HepG2 (cell line): ENCODE data around the gene SDK2. TPM values are rescaled to one million over a fixed set of nuclear protein-coding genes. Genes with fewer than 3 reads are reported as not detected.

ENCODE experiments used
- ATAC-seq: fragments of 200-7000 bp; cut with Tn5 transposase; 3 replicates; pipeline ENCODE4 v1.9.1; 2020; ENCODE audit warnings: mild to moderate bottlenecking, moderate library complexity
- BruUV-seq: library from RNA; stranded (reverse); fragments of 400-500 nt; replicated peaks from 2 replicates; lab custom pipeline; 2021; lab: Mats Ljungman, UMichigan
- CTCF ChIA-PET: fragments of 300-600 bp; formaldehyde crosslinking; extraction: SDS; loops from one replicate; lab custom pipeline; 2021; ENCODE audit warnings: low total read pairs, inconsistent platforms, low intra/inter-chr PET ratio; lab: Yijun Ruan, JAX
- POLR2A ChIA-PET: fragments of 350-600 bp; sonication (Branson Sonifier 250); formaldehyde crosslinking; loops from one replicate; lab custom pipeline; 2020; ENCODE audit warnings: antibody characterized with exemption, inconsistent platforms; lab: Yijun Ruan, JAX
- DNase-seq: peaks from one replicate; pipeline ENCODE4 v3.0.0-alpha.2; 2015; ENCODE audit warnings: low spot score
- FAIRE-seq: peaks from 3 replicates; lab custom pipeline; 2011; peaks lifted over from hg19 to GRCh38; lab: Jason Lieb, UNC
- H2AFZ ChIP-seq: one replicate; pipeline ENCODE4 v1.6.1; 2011; ENCODE audit warnings: low read length, inconsistent platforms
- H3K27ac ChIP-seq: fragments of 300-600 bp; 3 replicates; pipeline ENCODE4 v1.8.0; 2011; ENCODE audit warnings: mixed run types, mild to moderate bottlenecking, mixed read lengths, low read length, inconsistent platforms; ENCODE audit not compliant: insufficient read depth; ENCODE audit errors: extremely low read length
- H3K27me3 ChIP-seq, 2 experiments: fragments of 200-600 bp in 1 of 2; 2 replicates in 1 of 2; 3 replicates in 1 of 2; pipeline versions ENCODE4 v1.6.0 to v1.8.0; 2011; ENCODE audit warnings: low read length in 2 of 2, mild to moderate bottlenecking in 2 of 2, moderate library complexity in 2 of 2, inconsistent platforms in 1 of 2; ENCODE audit not compliant: insufficient read depth in 2 of 2, control insufficient read depth in 1 of 2
- H3K36me3 ChIP-seq, 2 experiments: fragments of 200-600 bp in 1 of 2; replicated peaks in 1 of 2; 2 replicates in 1 of 2; 3 replicates in 1 of 2; pipeline versions ENCODE4 v1.5.1 to v1.8.0; 2011; ENCODE audit warnings: low read length in 2 of 2, inconsistent platforms in 1 of 2; ENCODE audit not compliant: insufficient read depth in 2 of 2, control insufficient read depth in 1 of 2
- H3K4me1 ChIP-seq: 2 replicates; pipeline ENCODE4 v1.5.1; 2012; ENCODE audit warnings: low read length, inconsistent platforms; ENCODE audit not compliant: insufficient read depth
- H3K4me2 ChIP-seq: 2 replicates; pipeline ENCODE4 v1.6.0; 2011; ENCODE audit warnings: low read depth, low read length, inconsistent platforms
- H3K4me3 ChIP-seq, 3 experiments: fragments of 200-600 bp in 1 of 3; sonication (generic), shearing (Covaris generic) in 1 of 3; replicated peaks in 1 of 3; 2 replicates each; pipeline ENCODE4 v1.5.1; 2011 to 2016; ENCODE audit warnings: low read length in 3 of 3, inconsistent platforms in 2 of 3, low read depth in 2 of 3, mild to moderate bottlenecking in 2 of 3, control low read depth in 1 of 3, mixed read lengths in 1 of 3; ENCODE audit not compliant: insufficient read depth in 1 of 3
- H3K79me2 ChIP-seq: one replicate; pipeline ENCODE4 v1.6.1; 2011; ENCODE audit warnings: low read length, inconsistent platforms; ENCODE audit not compliant: insufficient read depth
- H3K9ac ChIP-seq: 2 replicates; pipeline ENCODE4 v1.6.0; 2011; ENCODE audit warnings: mild to moderate bottlenecking, low read depth, low read length, inconsistent platforms; ENCODE audit not compliant: insufficient read depth
- H3K9me3 ChIP-seq: 2 replicates; pipeline ENCODE4 v1.5.1; 2012; ENCODE audit warnings: mild to moderate bottlenecking, low read length
- H4K20me1 ChIP-seq: 2 replicates; pipeline ENCODE4 v1.6.0; 2011; ENCODE audit warnings: inconsistent platforms, mild to moderate bottlenecking, low read length, moderate library complexity; ENCODE audit not compliant: insufficient read depth
- CBX1 ChIP-seq: IDR thresholded peaks from one replicate; pipeline ENCODE4 v1.6.1; 2016; ENCODE audit warnings: antibody characterized with exemption, low read depth
- FIP1L1 ChIP-seq: fragments of 200-400 bp; formaldehyde crosslinking; IDR thresholded peaks from 2 replicates; pipeline ENCODE4 v1.6.1; 2018; ENCODE audit warnings: low read depth, mild to moderate bottlenecking, low read length, moderate library complexity, borderline replicate concordance; ENCODE audit not compliant: insufficient read depth
- GABPA ChIP-seq, 2 experiments: IDR thresholded peaks; 2 replicates each; pipeline ENCODE4 v1.6.1; 2011 to 2016; ENCODE audit warnings: low read depth in 2 of 2, low read length in 1 of 2, missing biosample characterization in 1 of 2, missing genetic modification characterization in 1 of 2
- GATAD1 ChIP-seq: IDR thresholded peaks from 2 replicates; pipeline ENCODE4 v1.6.1; 2016; ENCODE audit warnings: missing genetic modification reagents, missing compliant biosample characterization
- MATR3 ChIP-seq: sonication (generic); formaldehyde crosslinking; IDR thresholded peaks from 2 replicates; pipeline ENCODE4 v1.4.0; 2020; ENCODE audit warnings: missing genetic modification reagents
- MED8 ChIP-seq: sonication (generic); formaldehyde crosslinking; IDR thresholded peaks from 2 replicates; pipeline ENCODE4 v1.8.1; 2023; ENCODE audit warnings: mild to moderate bottlenecking, missing genetic modification reagents; ENCODE audit not compliant: insufficient replicate concordance
- MEIS2 ChIP-seq: sonication (generic); formaldehyde crosslinking; IDR thresholded peaks from 2 replicates; pipeline ENCODE4 v1.9.0; 2021; ENCODE audit warnings: mild to moderate bottlenecking, missing genetic modification reagents
- NAIF1 ChIP-seq: sonication (generic); formaldehyde crosslinking; IDR thresholded peaks from 2 replicates; pipeline ENCODE4 v1.5.0; 2020; ENCODE audit warnings: mild to moderate bottlenecking, missing genetic modification reagents, borderline replicate concordance
- NFIB ChIP-seq: sonication (generic); formaldehyde crosslinking; IDR thresholded peaks from 2 replicates; pipeline ENCODE4 v1.9.0; 2021; ENCODE audit warnings: missing genetic modification reagents, mild to moderate bottlenecking, borderline replicate concordance
- PHF20 ChIP-seq: sonication (generic); formaldehyde crosslinking; IDR thresholded peaks from 2 replicates; pipeline ENCODE4 v1.5.0; 2020; ENCODE audit warnings: mild to moderate bottlenecking, missing genetic modification reagents
- PHF8 ChIP-seq: sonication (generic); formaldehyde crosslinking; IDR thresholded peaks from 2 replicates; pipeline ENCODE4 v1.5.0; 2020; ENCODE audit warnings: missing genetic modification reagents
- SAFB2 ChIP-seq: sonication (generic); formaldehyde crosslinking; IDR thresholded peaks from 2 replicates; pipeline ENCODE4 v1.5.1; 2020; ENCODE audit warnings: missing genetic modification reagents, low read depth, mild to moderate bottlenecking, borderline replicate concordance
- SMYD3 ChIP-seq: sonication (generic); formaldehyde crosslinking; IDR thresholded peaks from 2 replicates; pipeline ENCODE4 v1.8.1; 2023; ENCODE audit warnings: mild to moderate bottlenecking, missing genetic modification reagents
- SOX13 ChIP-seq, 3 experiments: fragments of 450-650 bp in 1 of 3; sonication (generic) in 1 of 3; formaldehyde crosslinking in 1 of 3; IDR thresholded peaks in 2 of 3; conservative IDR thresholded peaks in 1 of 3; 2 replicates each; pipeline versions ENCODE4 v1.5.0 to v1.6.1; 2016 to 2020; ENCODE audit warnings: antibody characterized with exemption in 1 of 3, mild to moderate bottlenecking in 1 of 3, missing compliant biosample characterization in 1 of 3, missing genetic modification reagents in 1 of 3, moderate library complexity in 1 of 3
- ZFP82 ChIP-seq: sonication (generic); formaldehyde crosslinking; IDR thresholded peaks from 2 replicates; pipeline ENCODE4 v1.5.1; 2020; ENCODE audit warnings: mild to moderate bottlenecking, missing genetic modification reagents, borderline replicate concordance
- ZNF501 ChIP-seq: sonication (generic); formaldehyde crosslinking; IDR thresholded peaks from 2 replicates; pipeline ENCODE4 v1.5.1; 2020; ENCODE audit warnings: mild to moderate bottlenecking, moderate library complexity, missing genetic modification reagents
- ZNF607 ChIP-seq: sonication (generic); formaldehyde crosslinking; IDR thresholded peaks from 2 replicates; pipeline ENCODE4 v1.5.1; 2020; ENCODE audit warnings: missing genetic modification reagents, mild to moderate bottlenecking, borderline replicate concordance
- ZNF672 ChIP-seq: sonication (generic); formaldehyde crosslinking; IDR thresholded peaks from 2 replicates; pipeline ENCODE4 v1.8.1; 2022; ENCODE audit warnings: missing genetic modification reagents
- ZNF678 ChIP-seq: sonication (generic); formaldehyde crosslinking; IDR thresholded peaks from 2 replicates; pipeline ENCODE4 v1.4.0; 2020; ENCODE audit warnings: mild to moderate bottlenecking, missing genetic modification reagents
- WGBS: methylation state at CpG from one replicate; pipeline ENCODE4 v1.1.6; 2017; ENCODE audit warnings: low lambda C conversion rate; 5-methylcytosine and 5-hydroxymethylcytosine counted together
- in situ Hi-C: cut with HindIII; loops from 2 replicates; pipeline ENCODE4 v1.10.0; 2017; ENCODE audit warnings: low pct_unique_long_range_greater_than_20kb; ENCODE audit not compliant: extremely low pct_ligation_motif_present
- intact Hi-C: fragments of 100-400 bp; cut with micrococcal nuclease; formaldehyde crosslinking; loops from one replicate; pipeline ENCODE4 v1.10.0; 2022; ENCODE audit not compliant: unreplicated experiment
- polyA plus RNA-seq, 8 experiments: library from polyadenylated mRNA; depleted of rRNA in 3 of 8; stranded (reverse) in 7 of 8; unstranded in 1 of 8; fragments of >200 nt; fragmentation: Illumina TruSeq in 4 of 8; extraction: Trizol in 4 of 8; gene quantifications; 2 replicates each; pipeline versions ENCODE4 v1.2.1 to v1.2.3, GENCODE V29; 2011 to 2016; ENCODE audit warnings: low read depth in 4 of 8, missing spikeins in 1 of 8, mixed read lengths in 1 of 8; ENCODE audit not compliant: insufficient read depth in 1 of 8
- total RNA-seq, 5 experiments: library from RNA; depleted of rRNA; stranded (reverse); fragments of >200 nt; fragmentation: Illumina TruSeq; extraction: Trizol; gene quantifications; 2 replicates each; pipeline ENCODE4 v1.2.3, GENCODE V29; 2016; ENCODE audit warnings: low read depth in 1 of 5
- TF ChIP-seq, protein P1 (sequence below): sonication (generic); formaldehyde crosslinking; IDR thresholded peaks from 2 replicates; pipeline ENCODE4 v1.5.1; 2020; ENCODE audit warnings: mild to moderate bottlenecking, moderate library complexity, missing genetic modification reagents
- TF ChIP-seq, protein P2 (sequence below): sonication (generic); formaldehyde crosslinking; IDR thresholded peaks from 2 replicates; pipeline ENCODE4 v1.4.0; 2020; ENCODE audit warnings: mild to moderate bottlenecking, missing genetic modification reagents, borderline replicate concordance

Gene SDK2
- total and polyA plus RNA-seq, 2 of the 13 experiments (the other 11 are each of a cell fraction or from before 2014, with no cell fraction given): not detected

DNA sequence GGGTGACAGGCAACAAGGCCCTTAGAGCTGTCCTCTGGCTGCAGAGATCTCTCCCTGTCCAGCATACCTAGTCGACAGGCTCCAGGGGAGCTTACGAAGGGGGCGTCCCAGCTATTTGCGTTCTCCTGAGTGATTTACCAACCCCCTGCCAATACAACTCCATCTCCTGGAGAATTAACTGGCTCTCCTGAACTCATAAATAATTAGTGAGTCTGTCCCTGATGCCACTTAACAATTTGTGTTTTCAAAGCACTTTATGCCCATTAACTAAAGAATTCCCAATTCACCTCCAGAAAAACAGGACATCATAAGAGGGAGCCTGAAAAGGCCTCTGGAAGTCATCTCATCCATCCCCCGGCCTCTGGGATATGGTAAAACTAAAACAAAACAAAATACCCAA is 26.7 kb downstream of the SDK2 start (continued):
- no peak for TF ChIP-seq SAFB2 (CRISPR knock-in tag)
- TF ChIP-seq, protein P1, sequence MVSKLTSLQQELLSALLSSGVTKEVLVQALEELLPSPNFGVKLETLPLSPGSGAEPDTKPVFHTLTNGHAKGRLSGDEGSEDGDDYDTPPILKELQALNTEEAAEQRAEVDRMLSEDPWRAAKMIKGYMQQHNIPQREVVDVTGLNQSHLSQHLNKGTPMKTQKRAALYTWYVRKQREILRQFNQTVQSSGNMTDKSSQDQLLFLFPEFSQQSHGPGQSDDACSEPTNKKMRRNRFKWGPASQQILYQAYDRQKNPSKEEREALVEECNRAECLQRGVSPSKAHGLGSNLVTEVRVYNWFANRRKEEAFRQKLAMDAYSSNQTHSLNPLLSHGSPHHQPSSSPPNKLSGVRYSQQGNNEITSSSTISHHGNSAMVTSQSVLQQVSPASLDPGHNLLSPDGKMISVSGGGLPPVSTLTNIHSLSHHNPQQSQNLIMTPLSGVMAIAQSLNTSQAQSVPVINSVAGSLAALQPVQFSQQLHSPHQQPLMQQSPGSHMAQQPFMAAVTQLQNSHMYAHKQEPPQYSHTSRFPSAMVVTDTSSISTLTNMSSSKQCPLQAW (CRISPR knock-in tag): no peak

DNA sequence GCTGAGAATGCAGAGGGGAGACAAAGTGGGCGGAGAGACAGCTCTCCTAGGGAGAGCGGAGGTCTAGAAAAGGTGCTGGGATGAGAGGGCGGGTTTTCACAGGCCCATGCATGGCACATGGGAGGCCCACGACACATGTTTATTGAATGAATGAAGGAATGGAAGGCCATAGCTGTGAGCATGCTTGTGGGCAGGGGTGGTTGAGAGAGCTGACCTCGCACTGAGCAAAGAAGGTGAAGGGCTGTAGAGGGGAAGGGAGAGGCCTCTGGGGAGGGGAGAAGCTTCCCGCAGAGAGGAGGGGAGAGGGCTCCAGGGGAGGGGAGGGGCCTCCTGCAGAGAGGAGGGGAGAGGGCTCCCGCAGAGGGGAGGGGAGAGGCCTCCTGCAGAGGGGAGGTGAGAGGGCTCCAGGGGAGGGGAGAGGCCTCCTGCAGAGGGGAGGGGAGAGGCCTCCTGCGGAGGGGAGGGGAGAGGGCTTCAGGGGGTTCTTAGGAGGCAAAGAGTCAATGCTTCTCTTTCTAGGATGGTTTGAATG is 27.3 kb downstream of the SDK2 start:
- H3K4me2 ChIP-seq: no peak overlapping the region
- no peak overlapping the region for H3K27ac ChIP-seq
- no peaks in the 10 kb centered on the region for H4K20me1 ChIP-seq
- ATAC-seq: no peak
- H3K79me2 ChIP-seq: no peaks in the 10 kb centered on the region
- no peak overlapping the region for H3K9ac ChIP-seq
- intact Hi-C loops: no loop called here
- TF ChIP-seq ZNF678 (no peak), CBX1 (no peak), GABPA (IDR thresholded peaks at IDR 0.05; ENCODE audit: low read depth, low read length) (no peak), GABPA (CRISPR knock-in tag; IDR thresholded peaks at IDR 0.05; ENCODE audit: low read depth) (no peak), ZNF672 (CRISPR knock-in tag) (no peak), ZFP82 (CRISPR knock-in tag) (no peak), FIP1L1 (no peak), ZNF607 (no peak), PHF8 (CRISPR knock-in tag) (no peak), NAIF1 (CRISPR knock-in tag) (no peak), MATR3 (CRISPR knock-in tag) (no peak), NFIB (CRISPR knock-in tag) (no peak), MED8 (CRISPR knock-in tag) (no peak), SOX13 (IDR thresholded peaks at IDR 0.05) (no peak), SOX13 (CRISPR knock-in tag; conservative IDR thresholded peaks at IDR 0.05 in 1 of 2, IDR thresholded peaks at IDR 0.05 in 1 of 2) (no peak), PHF20 (no peak), MEIS2 (no peak), SMYD3 (CRISPR knock-in tag) (no peak), GATAD1 (no peak), ZNF501 (CRISPR knock-in tag) (no peak)
- TF ChIP-seq, protein P2, sequence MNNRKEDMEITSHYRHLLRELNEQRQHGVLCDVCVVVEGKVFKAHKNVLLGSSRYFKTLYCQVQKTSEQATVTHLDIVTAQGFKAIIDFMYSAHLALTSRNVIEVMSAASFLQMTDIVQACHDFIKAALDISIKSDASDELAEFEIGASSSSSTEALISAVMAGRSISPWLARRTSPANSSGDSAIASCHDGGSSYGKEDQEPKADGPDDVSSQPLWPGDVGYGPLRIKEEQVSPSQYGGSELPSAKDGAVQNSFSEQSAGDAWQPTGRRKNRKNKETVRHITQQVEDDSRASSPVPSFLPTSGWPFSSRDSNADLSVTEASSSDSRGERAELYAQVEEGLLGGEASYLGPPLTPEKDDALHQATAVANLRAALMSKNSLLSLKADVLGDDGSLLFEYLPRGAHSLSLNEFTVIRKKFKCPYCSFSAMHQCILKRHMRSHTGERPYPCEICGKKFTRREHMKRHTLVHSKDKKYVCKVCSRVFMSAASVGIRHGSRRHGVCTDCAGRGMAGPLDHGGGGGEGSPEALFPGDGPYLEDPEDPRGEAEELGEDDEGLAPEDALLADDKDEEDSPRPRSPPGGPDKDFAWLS (CRISPR knock-in tag): no peak
- DNase-seq: no peak
- no peak overlapping the region for H3K4me3 ChIP-seq
- H2AFZ ChIP-seq: no peak overlapping the region
- in situ Hi-C loops: no loop called here
- peaks cover 0 to 12% of the 10 kb centered on the region in 2 experiments; a peak in 3 of 5 replicates for H3K27me3 ChIP-seq
- H3K4me1 ChIP-seq: peaks cover 16% of the 10 kb centered on the region
- no peaks in the 10 kb centered on the region for H3K36me3 ChIP-seq
- POLR2A ChIA-PET: no interaction called here
- BruUV-seq: no TSS peak
- H3K9me3 ChIP-seq: peaks cover 6% of the 10 kb centered on the region; the same call in 1 of the 2 replicates
- no peak for FAIRE-seq
- 51% methylated on average over 8 of the region's 8 CpGs for WGBS
- CTCF ChIA-PET: no interaction called here
